GM12878 (cell line): ENCODE data around the gene PTTG2. TPM values are rescaled to one million over a fixed set of nuclear protein-coding genes. Genes with fewer than 3 reads are reported as not detected.

Experiments
- ATAC-seq: fragments of 200-7000 bp; cut with Tn5 transposase; 3 replicates; pipeline ENCODE4 v1.9.1; 2020; ENCODE audit warnings: mild to moderate bottlenecking, moderate library complexity
- BruUV-seq: library from RNA; stranded (reverse); fragments of 400-500 nt; replicated peaks from 2 replicates; lab custom pipeline; 2021; lab: Mats Ljungman, UMichigan
- CTCF ChIA-PET: fragments of 300-600 bp; sonication (Branson Sonifier 250); formaldehyde crosslinking; extraction: SDS; loops from one replicate; lab custom pipeline; 2021; ENCODE audit warnings: inconsistent platforms; lab: Yijun Ruan, JAX
- POLR2A ChIA-PET: fragments of 350-600 bp; formaldehyde crosslinking; extraction: SDS; loops from one replicate; lab custom pipeline; 2021; ENCODE audit warnings: inconsistent platforms; lab: Charles Lee
- RAD21 ChIA-PET: fragments of 300-600 bp; sonication (Branson Sonifier 250); formaldehyde crosslinking; loops from one replicate; lab custom pipeline; 2023; ENCODE audit warnings: antibody characterized with exemption; ENCODE audit not compliant: unreplicated experiment; lab: Charles Lee
- SMC1A ChIA-PET: fragments of 300-600 bp; sonication (Branson Sonifier 250); formaldehyde crosslinking; loops from one replicate; lab custom pipeline; 2023; ENCODE audit not compliant: unreplicated experiment, uncharacterized antibody; lab: Charles Lee
- DNase-seq: peaks from one replicate; pipeline ENCODE4 v3.0.0-alpha.2; 2011; ENCODE audit warnings: low read depth, low spot score
- FAIRE-seq: peaks from 3 replicates; lab custom pipeline; 2011; peaks lifted over from hg19 to GRCh38; lab: Jason Lieb, UNC
- H2AFZ ChIP-seq: 2 replicates; pipeline ENCODE4 v1.6.0; 2011; ENCODE audit warnings: low read depth, low read length, control low read depth; ENCODE audit not compliant: control insufficient read depth
- H3K27ac ChIP-seq: 2 replicates; pipeline ENCODE4 v1.5.1; 2011; ENCODE audit warnings: control low read depth; ENCODE audit not compliant: control insufficient read depth, insufficient read depth
- H3K27me3 ChIP-seq, 2 experiments: replicated peaks in 1 of 2; 2 replicates each; pipeline versions ENCODE4 v1.6.0 to v1.6.1; 2011; ENCODE audit warnings: low read length in 1 of 2; ENCODE audit not compliant: control insufficient read depth in 2 of 2, insufficient read depth in 2 of 2
- H3K36me3 ChIP-seq, 2 experiments: 2 replicates each; pipeline ENCODE4 v1.5.1; 2011; ENCODE audit warnings: low read length in 1 of 2; ENCODE audit not compliant: control insufficient read depth in 2 of 2, insufficient read depth in 2 of 2
- H3K4me1 ChIP-seq: 2 replicates; pipeline ENCODE4 v1.6.1; 2011; ENCODE audit warnings: mild to moderate bottlenecking, low read length, moderate library complexity, mixed read lengths; ENCODE audit not compliant: control insufficient read depth, insufficient read depth
- H3K4me2 ChIP-seq: 2 replicates; pipeline ENCODE4 v1.6.0; 2011; ENCODE audit warnings: control low read depth; ENCODE audit not compliant: control insufficient read depth, insufficient read depth
- H3K4me3 ChIP-seq: fragments of 200-600 bp; sonication (generic); 2 replicates; pipeline ENCODE4 v1.5.1; 2016
- H3K79me2 ChIP-seq: 2 replicates; pipeline ENCODE4 v1.6.0; 2011; ENCODE audit warnings: low read length; ENCODE audit not compliant: control insufficient read depth, insufficient read depth
- H3K9ac ChIP-seq: 2 replicates; pipeline ENCODE4 v1.8.0; 2011; ENCODE audit warnings: low read length, control low read depth, mixed read lengths; ENCODE audit not compliant: control insufficient read depth, insufficient read depth
- H3K9me3 ChIP-seq: replicated peaks from 3 replicates; pipeline ENCODE4 v1.5.1; 2011; ENCODE audit warnings: mild to moderate bottlenecking, low read length; ENCODE audit not compliant: control insufficient read depth, insufficient read depth
- H4K20me1 ChIP-seq: 2 replicates; pipeline ENCODE4 v1.6.0; 2011; ENCODE audit not compliant: control insufficient read depth, insufficient read depth
- ATF2 ChIP-seq: IDR thresholded peaks from 2 replicates; pipeline ENCODE4 v1.6.1; 2012; ENCODE audit warnings: low read length, inconsistent platforms
- BCL3 ChIP-seq: IDR thresholded peaks from 2 replicates; pipeline ENCODE4 v1.6.1; 2011; ENCODE audit warnings: borderline replicate concordance, low read depth, mild to moderate bottlenecking, moderate library complexity, low read length; ENCODE audit not compliant: insufficient read depth, poor library complexity, severe bottlenecking
- ELK1 ChIP-seq: IDR thresholded peaks from 2 replicates; pipeline ENCODE4 v1.6.1; 2012; ENCODE audit warnings: low read depth, low read length, improper control_type of control experiment
- FOS ChIP-seq: IDR thresholded peaks from 3 replicates; pipeline ENCODE4 v1.6.1; 2011; ENCODE audit warnings: borderline replicate concordance; ENCODE audit not compliant: insufficient read length; ENCODE audit errors: extremely low read depth
- IKZF1 ChIP-seq: fragments of 450-650 bp; conservative IDR thresholded peaks from 2 replicates; pipeline ENCODE4 v1.6.1; 2017; ENCODE audit warnings: antibody characterized with exemption, mild to moderate bottlenecking
- MLLT1 ChIP-seq: fragments of 450-650 bp; IDR thresholded peaks from 2 replicates; pipeline ENCODE4 v1.6.1; 2016; ENCODE audit warnings: mild to moderate bottlenecking
- MXI1 ChIP-seq: fragments of 150-350 bp; IDR thresholded peaks from 2 replicates; pipeline ENCODE4 v1.6.1; 2011; ENCODE audit warnings: low read depth, mild to moderate bottlenecking, inconsistent platforms, low read length, improper control_type of control experiment
- NFIC ChIP-seq: IDR thresholded peaks from 2 replicates; pipeline ENCODE4 v1.6.1; 2012; ENCODE audit warnings: low read depth, mild to moderate bottlenecking, inconsistent platforms, low read length, moderate library complexity
- NR2C2 ChIP-seq: IDR thresholded peaks from 2 replicates; pipeline ENCODE4 v1.6.1; 2011; ENCODE audit warnings: borderline replicate concordance, low read depth; ENCODE audit not compliant: control insufficient read depth, insufficient read length
- RUNX3 ChIP-seq: IDR thresholded peaks from 2 replicates; pipeline ENCODE4 v1.6.1; 2012; ENCODE audit warnings: low read length, inconsistent platforms
- SIN3A ChIP-seq: IDR thresholded peaks from 2 replicates; pipeline ENCODE4 v1.6.1; 2012; ENCODE audit warnings: low read depth, low read length, improper control_type of control experiment
- SMAD5 ChIP-seq: IDR thresholded peaks from 2 replicates; pipeline ENCODE4 v1.6.1; 2016; ENCODE audit warnings: antibody characterized with exemption, low read depth
- YY1 ChIP-seq: IDR thresholded peaks from 2 replicates; pipeline ENCODE4 v1.6.1; 2011; ENCODE audit warnings: low read depth, mild to moderate bottlenecking, low read length
- ZBTB40 ChIP-seq: fragments of 450-650 bp; IDR thresholded peaks from 2 replicates; pipeline ENCODE4 v1.6.1; 2016; ENCODE audit warnings: mild to moderate bottlenecking, moderate library complexity, borderline replicate concordance
- ZNF274 ChIP-seq: IDR thresholded peaks from one replicate; pipeline ENCODE4 v1.8.0; 2011; ENCODE audit not compliant: insufficient read length, insufficient read depth
- whole genome bisulfite sequencing: methylation state at CpG from one replicate; pipeline ENCODE4 v1.1.6; 2016; ENCODE audit warnings: low lambda C conversion rate; ENCODE audit not compliant: insufficient replicate concordance, insufficient coverage; ENCODE audit errors: missing lambda C conversion rate; 5-methylcytosine and 5-hydroxymethylcytosine counted together
- in situ Hi-C: fragments of 300-500 bp; cut with MboI; formaldehyde crosslinking; loops from 9 replicates; pipeline ENCODE4 v1.14.3; 2018; ENCODE audit warnings: mixed read lengths
- intact Hi-C: fragments of 100-400 bp; cut with micrococcal nuclease; formaldehyde crosslinking; loops from one replicate; pipeline ENCODE4 v1.14.2; 2022; ENCODE audit not compliant: unreplicated experiment
- polyA plus RNA-seq, 11 experiments: library from polyadenylated mRNA; depleted of rRNA in 4 of 11; unstranded in 6 of 11; stranded (reverse) in 5 of 11; fragments of >200 nt; fragmentation: Nextera tagmentation in 4 of 11; fragmentation: Illumina TruSeq in 1 of 11; extraction: Ambion mirVana in 4 of 11; extraction: Trizol in 1 of 11; gene quantifications; 1 replicate in 1 of 11; 2 replicates in 10 of 11; pipeline versions ENCODE4 v1.2.1 to v1.2.3, GENCODE V29; 2011 to 2016; ENCODE audit warnings: inconsistent platforms in 2 of 11, missing spikeins in 2 of 11, low read depth in 1 of 11
- total RNA-seq, 4 experiments: library from RNA; depleted of rRNA in 3 of 4; stranded (reverse); fragments of >200 nt in 3 of 4; fragmentation: Illumina TruSeq in 1 of 4; extraction: Trizol in 1 of 4; gene quantifications; 2 replicates each; pipeline versions ENCODE4 v1.2.1 to v1.2.3, GENCODE V29; 2013 to 2021

PTTG2 gene
- total and polyA plus RNA-seq, 10 of the 15 experiments (the other 5 are each of a cell fraction or from before 2014, with no cell fraction given), result 0.09 to 0.54 (median 0.39) TPM; not detected in 4

GRCh38 chr4:37968747-37969146 lies 8.5 kb downstream of the PTTG2 start:
- SMC1A ChIA-PET, result interaction anchor here (1.0 kb wide), 1 partner anchor 35 kb away, joined by 3 read pairs; no protein-coding TSS in a partner anchor
- CTCF ChIA-PET, result no interaction called here
- TF ChIP-seq IKZF1 (no peak), NFIC (no peak), RUNX3 (no peak), ELK1 (no peak), FOS (no peak), NR2C2 (no peak), YY1 (no peak), SIN3A (no peak), ZNF274 (no peak), MLLT1 (no peak), BCL3 (no peak), ZBTB40 (no peak), ATF2 (no peak), SMAD5 (no peak), MXI1 (no peak)

More at GRCh38 chr4:37968747-37969146, 8.5 kb downstream of the PTTG2 start:
- H3K27me3 ChIP-seq, result no peaks in the 10 kb centered on the region
- H3K27ac ChIP-seq, result no peak overlapping the region
- DNase-seq (no peak), ATAC-seq (no peak), FAIRE-seq (no peak)
- no peak overlapping the region for H3K4me3 ChIP-seq
- BruUV-seq, result no TSS peak
- no peak overlapping the region for H2AFZ ChIP-seq
- H3K36me3 ChIP-seq, result no peaks in the 10 kb centered on the region
- 87% methylated on average over 3 of the region's 3 CpGs for WGBS
- POLR2A ChIA-PET, result no interaction called here
- H4K20me1 ChIP-seq, result no peaks in the 10 kb centered on the region
- no peak overlapping the region for H3K4me2 ChIP-seq
- RAD21 ChIA-PET, result no interaction called here
- no peaks in the 10 kb centered on the region for H3K9me3 ChIP-seq
- H3K79me2 ChIP-seq, result no peaks in the 10 kb centered on the region
- intact Hi-C loops, result no loop called here
- H3K4me1 ChIP-seq, result peaks cover 14% of the 10 kb centered on the region
- in situ Hi-C loops, result no loop called here
- H3K9ac ChIP-seq, result no peak overlapping the region
